Renal cortical epithelial cell (primary cell): Measurements from ENCODE around the gene KLRC1. TPM values are rescaled to one million over a fixed set of nuclear protein-coding genes. Genes with fewer than 3 reads are reported as not detected.
"Not testable (repeated sequence)": the region's sequence is repeated elsewhere in the genome, so short reads cannot be mapped to it uniquely, and the experiment has no call there.

Experiments
- DNase-seq: peaks from one replicate; pipeline ENCODE4 v3.0.0-alpha.2; 2011; ENCODE audit warnings: low read depth
- total RNA-seq: library from RNA; depleted of rRNA; stranded (reverse); fragments of >200 nt; gene quantifications from 2 replicates; pipeline ENCODE4 v1.2.3, GENCODE V29; 2014

The KLRC1 gene
- total RNA-seq, 1 donor from 2014 or later = 0.05 TPM

- not testable (repeated sequence) for DNase-seq
These were observed 31.0 kb downstream of the KLRC1 start for GRCh38 chr12:10422159-10422558.

DNA sequence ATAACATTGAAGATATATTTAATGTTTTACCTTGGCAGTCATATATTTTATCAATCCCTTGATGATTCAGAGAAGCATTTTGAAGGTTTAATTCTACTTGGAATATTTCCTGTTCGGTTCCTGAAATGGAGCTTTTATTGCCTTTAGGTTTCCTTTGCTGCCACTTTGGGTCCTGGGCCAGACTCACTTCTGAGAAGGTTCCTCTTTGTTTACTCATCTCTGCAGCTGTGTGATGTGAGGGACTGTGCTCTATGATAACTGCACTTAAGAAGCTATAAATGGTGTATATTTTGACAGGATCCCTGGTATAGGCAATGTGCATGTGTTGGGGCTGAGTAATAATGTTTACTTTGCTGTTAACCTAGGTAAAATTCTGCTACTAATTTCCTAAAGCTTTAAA lies 32.8 kb downstream of the KLRC1 start, which contains the start of gene KLRC3:
KLRC3 (minus strand) TSS at position 262 of the 400 bp plus-strand sequence; CDS start at position 217, 45 bp downstream.
- DNase-seq = not testable (repeated sequence)

DNA sequence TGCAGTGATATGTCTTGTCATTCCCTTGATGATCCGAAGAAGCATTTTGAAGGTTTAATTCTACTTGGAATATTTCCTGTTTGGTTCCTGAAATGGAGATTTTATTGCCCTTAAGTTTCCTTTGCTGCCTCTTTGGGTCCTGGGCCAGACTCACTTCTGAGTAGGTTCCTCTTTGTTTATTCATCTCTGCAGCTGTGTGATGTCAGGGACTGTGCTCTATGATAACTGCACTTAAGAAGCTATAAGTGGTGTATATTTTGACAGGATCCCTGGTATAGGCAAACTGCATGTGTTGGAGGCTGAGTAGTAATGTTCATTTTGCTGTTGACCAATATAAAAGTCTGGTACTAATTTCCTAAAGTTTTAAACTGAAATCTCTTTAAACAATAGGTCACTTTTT lies 43.8 kb downstream of the KLRC1 start, which contains the start of gene KLRC4:
KLRC4 (minus strand) TSS at position 366 of the 400 bp plus-strand sequence; CDS start at position 184, 182 bp downstream.
- no peak for DNase-seq

DNA sequence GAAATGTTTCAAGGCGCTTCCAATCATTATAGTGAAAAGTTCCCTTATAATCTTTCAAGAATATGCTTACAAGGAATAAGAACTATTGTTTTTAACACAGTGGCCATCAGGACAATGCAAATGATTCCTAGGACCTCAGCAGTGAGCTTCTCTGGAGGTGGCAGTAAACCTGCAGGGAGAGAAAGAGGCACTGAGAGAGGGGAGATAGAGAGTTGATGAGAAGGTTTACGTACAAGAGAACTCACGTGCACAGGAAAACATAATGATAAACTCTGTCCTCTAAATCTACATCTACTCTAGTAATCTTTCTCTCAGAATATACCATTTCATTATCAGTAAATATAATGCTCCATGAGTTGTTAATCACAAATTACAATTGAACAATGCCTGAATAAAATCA lies 44.3 kb downstream of the KLRC1 start:
- no peak for DNase-seq

DNA sequence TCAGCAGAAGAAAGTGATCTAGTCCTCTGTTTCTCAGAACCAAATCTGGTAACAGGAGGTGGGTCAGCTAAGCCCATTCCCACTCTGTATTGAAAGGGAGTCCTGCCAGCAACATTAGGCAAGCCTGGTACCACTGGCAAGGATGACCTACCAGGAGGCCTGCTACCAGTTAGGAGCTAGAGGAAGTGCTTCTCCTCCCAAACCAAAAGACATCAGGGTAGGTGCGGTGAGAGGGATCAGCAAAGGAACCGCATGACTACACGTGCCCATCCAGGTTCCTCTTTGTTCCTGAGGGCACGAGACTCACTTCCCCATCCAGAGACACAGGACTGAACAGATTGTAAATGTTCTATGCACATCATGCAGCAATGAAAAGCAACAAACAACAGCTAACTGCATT lies 46.5 kb downstream of the KLRC1 start:
- no peak for DNase-seq

DNA sequence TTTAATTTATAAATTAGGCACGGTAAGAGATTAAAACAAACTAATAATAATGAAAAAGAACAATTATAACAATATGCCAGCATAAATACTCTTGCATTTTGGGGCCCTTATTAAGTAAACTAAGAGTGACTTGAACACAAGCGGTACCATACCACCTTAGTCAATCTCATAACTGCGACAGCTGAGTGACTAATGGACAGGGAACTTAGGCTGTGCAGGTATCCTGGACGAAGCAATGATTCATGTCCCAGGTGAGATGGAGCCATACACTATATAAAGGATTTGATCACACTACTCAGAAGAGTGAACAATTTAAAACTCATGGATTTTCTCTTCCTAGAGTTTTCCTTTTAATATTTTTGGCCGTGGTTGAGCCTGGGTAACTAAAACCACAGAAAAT lies 47.9 kb downstream of the KLRC1 start:
- no peak for DNase-seq

DNA sequence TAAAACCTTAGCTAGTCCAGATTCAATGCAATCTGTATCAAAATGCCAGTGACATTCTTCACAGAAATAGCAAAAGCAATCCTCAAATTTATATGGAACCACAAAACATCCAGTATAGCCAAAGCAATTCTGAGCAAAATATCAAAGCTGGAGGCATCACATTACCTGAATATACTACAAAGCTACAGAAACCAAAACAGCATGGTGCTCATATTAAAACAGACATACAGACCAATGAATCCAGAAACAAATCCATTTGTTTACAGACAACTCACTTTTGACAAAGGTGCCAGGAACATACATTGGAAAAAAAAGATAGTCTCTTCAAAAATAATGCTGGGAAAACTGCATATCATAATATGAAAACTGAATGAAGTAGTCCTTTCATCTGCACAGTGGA lies 48.4 kb downstream of the KLRC1 start:
- DNase-seq = no peak

DNA sequence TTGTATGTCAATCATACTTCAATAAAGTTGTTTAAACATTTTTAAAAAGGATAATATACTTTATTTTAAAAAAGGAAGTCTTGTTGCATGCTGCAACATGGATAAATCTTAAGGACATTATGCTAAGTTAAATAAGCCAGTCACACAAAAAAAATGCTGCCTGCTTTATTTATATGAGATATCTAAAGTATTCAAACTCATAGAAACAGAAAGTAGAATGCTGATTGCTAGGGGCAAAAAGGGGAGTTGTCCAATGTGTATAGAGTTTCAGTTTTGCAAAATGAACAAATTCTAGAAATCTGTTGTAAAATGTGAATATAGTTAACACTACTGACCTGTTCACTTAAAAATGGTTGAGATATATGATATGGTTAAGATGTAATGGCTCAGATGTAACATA lies 52.3 kb downstream of the KLRC1 start:
- no peak for DNase-seq

DNA sequence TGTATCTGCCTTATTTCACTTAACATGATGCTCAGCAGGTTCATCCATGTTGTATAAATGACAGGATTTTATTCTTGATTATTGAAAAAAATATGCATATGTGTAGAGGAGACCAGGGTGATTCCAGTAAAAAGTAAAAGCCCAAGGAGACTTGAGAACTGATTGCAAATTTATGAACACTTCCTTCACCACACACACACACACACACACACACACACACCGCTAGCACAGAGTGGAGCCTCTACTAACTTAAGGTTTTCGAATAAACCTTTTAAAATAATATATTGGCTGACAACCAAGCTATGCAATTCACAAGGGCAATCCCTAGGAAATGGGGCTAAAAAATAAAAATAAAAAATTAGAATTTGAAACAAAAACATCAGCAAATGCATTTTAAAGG lies 55.0 kb downstream of the KLRC1 start:
- no peak for DNase-seq

GRCh38 chr12:10397296-10397695 lies 55.9 kb downstream of the KLRC1 start:
- no peak for DNase-seq

DNA sequence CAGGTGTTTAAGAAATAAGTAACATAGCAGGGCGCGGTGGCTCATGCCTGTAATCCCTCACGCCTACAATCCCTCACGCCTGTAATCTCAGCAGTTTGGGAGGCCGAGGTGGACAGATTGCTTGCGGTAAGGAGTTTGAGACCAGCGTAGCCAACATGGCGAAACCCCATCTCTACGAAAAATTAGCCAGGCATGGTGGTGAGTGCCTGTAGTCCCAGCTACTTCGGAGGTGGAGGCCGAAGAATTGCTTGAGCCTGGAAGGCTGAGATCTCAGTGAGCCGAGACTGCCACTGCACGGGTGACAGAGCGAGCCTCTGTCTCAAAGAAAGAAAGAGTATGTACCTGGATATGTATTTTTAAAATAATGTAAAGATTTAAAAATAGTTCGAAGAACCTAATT lies 57.0 kb downstream of the KLRC1 start:
- DNase-seq = not testable (repeated sequence)

Other genes starting within 250 kb of the KLRC1 start
- 75.2 and 256 TPM in 2 replicates for gene GABARAPL1, start 240.5 kb downstream of the KLRC1 start, total RNA-seq
- gene KLRD1, start 145.5 kb downstream of the KLRC1 start, total RNA-seq = under 0.01 and 4.1 TPM in 2 replicates
- not detected in 2 replicates for gene KLRK1, start 63.3 kb downstream of the KLRC1 start, total RNA-seq
- not detected in 2 replicates for gene KLRC4, start 43.6 kb downstream of the KLRC1 start, total RNA-seq
- gene KLRC3, start 32.8 kb downstream of the KLRC1 start, total RNA-seq = not detected in 2 replicates
- gene KLRC2, start 17.4 kb downstream of the KLRC1 start, total RNA-seq = 0.87 TPM in 1 of 2 replicates, not detected in the other
- gene EIF2S3B, start 52.5 kb upstream of the KLRC1 start, total RNA-seq = 1.2 and 2.6 TPM in 2 replicates
- gene MAGOHB, start 160.2 kb upstream of the KLRC1 start, total RNA-seq = 12.3 and 16.7 TPM in 2 replicates
- 2.6 and 4.3 TPM in 2 replicates for gene STYK1, start 220.7 kb upstream of the KLRC1 start, total RNA-seq